Panc1 (cell line): ENCODE data around the gene EIF3F. TPM values are rescaled to one million over a fixed set of nuclear protein-coding genes. Genes with fewer than 3 reads are reported as not detected.

Experiments
- ATAC-seq: fragments of 200-7000 bp; cut with Tn5 transposase; 2 replicates; pipeline ENCODE4 v1.9.1; 2020; ENCODE audit warnings: mild to moderate bottlenecking, moderate library complexity
- BruUV-seq: library from RNA; stranded (reverse); fragments of 400-500 nt; replicated peaks from 2 replicates; lab custom pipeline; 2021; lab: Mats Ljungman, UMichigan
- CTCF ChIA-PET: fragments of 300-600 bp; sonication (Branson Sonifier 250); formaldehyde crosslinking; loops from one replicate; lab custom pipeline; 2022; ENCODE audit warnings: antibody characterized with exemption; lab: Charles Lee
- POLR2A ChIA-PET: fragments of 300-600 bp; sonication (Branson Sonifier 250); formaldehyde crosslinking; loops from one replicate; lab custom pipeline; 2022; ENCODE audit warnings: antibody characterized with exemption; lab: Charles Lee
- DNase-seq: peaks from one replicate; pipeline ENCODE4 v3.0.0-alpha.2; 2010; ENCODE audit warnings: low read depth, low spot score
- H3K27ac ChIP-seq: 2 replicates; pipeline ENCODE4 v1.5.1; 2011; ENCODE audit warnings: mild to moderate bottlenecking, low read length, inconsistent platforms
- H3K27me3 ChIP-seq: fragments of 200-500 bp; sonication (Bioruptor generic); 2 replicates; pipeline ENCODE4 v1.6.0; 2014; ENCODE audit warnings: low read length, inconsistent platforms; ENCODE audit not compliant: control insufficient read depth, insufficient read depth
- H3K36me3 ChIP-seq: fragments of 200-500 bp; sonication (Bioruptor generic); 2 replicates; pipeline ENCODE4 v1.5.1; 2014; ENCODE audit warnings: inconsistent platforms, mild to moderate bottlenecking, low read length, moderate library complexity; ENCODE audit not compliant: control insufficient read depth, insufficient read depth
- H3K4me1 ChIP-seq: 2 replicates; pipeline ENCODE4 v1.5.1; 2011; ENCODE audit warnings: inconsistent platforms, mild to moderate bottlenecking, low read length, moderate library complexity; ENCODE audit not compliant: control insufficient read depth, insufficient read depth
- H3K4me3 ChIP-seq, 2 experiments: 2 replicates each; pipeline ENCODE4 v1.5.1; 2011 to 2012; ENCODE audit warnings: low read depth in 2 of 2, low read length in 2 of 2, mild to moderate bottlenecking in 2 of 2, inconsistent platforms in 1 of 2, moderate library complexity in 1 of 2
- H3K9me3 ChIP-seq: fragments of 200-500 bp; sonication (Bioruptor generic); 2 replicates; pipeline ENCODE4 v1.5.1; 2014; ENCODE audit warnings: low read depth, mild to moderate bottlenecking, inconsistent platforms, low read length, moderate library complexity; ENCODE audit not compliant: control insufficient read depth, insufficient read depth
- POLR2AphosphoS5 ChIP-seq: IDR thresholded peaks from 2 replicates; pipeline ENCODE4 v1.6.1; 2012; ENCODE audit warnings: mild to moderate bottlenecking, low read depth, low read length, moderate library complexity
- SIN3A ChIP-seq: IDR thresholded peaks from 2 replicates; pipeline ENCODE4 v1.6.1; 2012; ENCODE audit warnings: low read depth, mild to moderate bottlenecking, low read length, moderate library complexity, borderline replicate concordance; ENCODE audit not compliant: insufficient read depth
- TCF7L2 ChIP-seq: IDR thresholded peaks from 2 replicates; pipeline ENCODE4 v1.6.1; 2011; ENCODE audit warnings: mild to moderate bottlenecking, low read depth, low read length, inconsistent platforms
- in situ Hi-C: cut with HindIII; loops from 2 replicates; pipeline ENCODE4 v1.10.0; 2016; ENCODE audit warnings: low sequenced_read_pairs, low pct_unique_long_range_greater_than_20kb
- intact Hi-C: fragments of 100-400 bp; cut with micrococcal nuclease; formaldehyde crosslinking; loops from one replicate; pipeline ENCODE4 v1.10.0; 2022; ENCODE audit not compliant: unreplicated experiment
- total RNA-seq: library from RNA; stranded (reverse); gene quantifications from one replicate; pipeline ENCODE4 v1.2.1, GENCODE V29; 2021; ENCODE audit not compliant: unreplicated experiment
- TF ChIP-seq, protein P1 (sequence below), 2 experiments: IDR thresholded peaks; 2 replicates each; pipeline ENCODE4 v1.6.1; 2011 to 2012; ENCODE audit warnings: low read depth in 2 of 2, control low read depth in 1 of 2, low read length in 1 of 2, mild to moderate bottlenecking in 1 of 2, moderate library complexity in 1 of 2; ENCODE audit not compliant: insufficient read depth in 1 of 2
- TF ChIP-seq, protein P2 (sequence below): fragments of 450-650 bp; IDR thresholded peaks from 2 replicates; pipeline ENCODE4 v1.5.1; 2017; ENCODE audit warnings: mild to moderate bottlenecking

Gene EIF3F
- total RNA-seq, 1 experiment from 2014 or later, result 387 TPM

DNA sequence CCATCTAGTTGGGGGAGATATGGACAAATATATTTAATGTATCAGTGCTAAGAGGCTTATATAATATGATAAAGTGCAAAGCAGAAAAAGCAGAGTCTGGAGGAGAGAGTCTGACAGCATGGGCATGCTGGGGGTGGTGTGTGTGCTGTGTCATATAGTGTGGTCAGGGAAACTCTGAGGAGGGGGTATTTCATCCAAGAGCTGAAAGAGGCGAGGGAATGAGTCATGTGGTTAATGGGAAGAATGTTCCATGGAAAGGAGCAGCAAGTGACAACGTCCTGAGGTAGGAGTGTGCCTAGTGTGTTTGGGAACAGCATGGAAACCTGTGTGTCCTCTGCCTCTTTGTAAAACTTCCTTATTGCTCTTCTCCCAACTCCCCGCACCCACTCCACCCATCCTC lies 38.0 kb downstream of the EIF3F start:
- ChIA-PET POLR2A (no interaction called here), CTCF (no interaction called here)
- ATAC-seq (no peak), DNase-seq (no peak)
- Histone ChIP-seq H3K36me3 (no peaks in the 10 kb centered on the region), H3K4me1 (no peaks in the 10 kb centered on the region; the same call in 1 of the 2 replicates), H3K27ac (no peak overlapping the region), H3K9me3 (no peaks in the 10 kb centered on the region), H3K4me3 (no peak overlapping the region), H3K27me3 (peaks cover 30% of the 10 kb centered on the region)
- intact Hi-C loops, result no loop called here
- in situ Hi-C loops, result no loop called here
- no peak for TF ChIP-seq TCF7L2
- TF ChIP-seq POLR2AphosphoS5, result no peak
- TF ChIP-seq SIN3A, result no peak
- TF ChIP-seq, protein P1, sequence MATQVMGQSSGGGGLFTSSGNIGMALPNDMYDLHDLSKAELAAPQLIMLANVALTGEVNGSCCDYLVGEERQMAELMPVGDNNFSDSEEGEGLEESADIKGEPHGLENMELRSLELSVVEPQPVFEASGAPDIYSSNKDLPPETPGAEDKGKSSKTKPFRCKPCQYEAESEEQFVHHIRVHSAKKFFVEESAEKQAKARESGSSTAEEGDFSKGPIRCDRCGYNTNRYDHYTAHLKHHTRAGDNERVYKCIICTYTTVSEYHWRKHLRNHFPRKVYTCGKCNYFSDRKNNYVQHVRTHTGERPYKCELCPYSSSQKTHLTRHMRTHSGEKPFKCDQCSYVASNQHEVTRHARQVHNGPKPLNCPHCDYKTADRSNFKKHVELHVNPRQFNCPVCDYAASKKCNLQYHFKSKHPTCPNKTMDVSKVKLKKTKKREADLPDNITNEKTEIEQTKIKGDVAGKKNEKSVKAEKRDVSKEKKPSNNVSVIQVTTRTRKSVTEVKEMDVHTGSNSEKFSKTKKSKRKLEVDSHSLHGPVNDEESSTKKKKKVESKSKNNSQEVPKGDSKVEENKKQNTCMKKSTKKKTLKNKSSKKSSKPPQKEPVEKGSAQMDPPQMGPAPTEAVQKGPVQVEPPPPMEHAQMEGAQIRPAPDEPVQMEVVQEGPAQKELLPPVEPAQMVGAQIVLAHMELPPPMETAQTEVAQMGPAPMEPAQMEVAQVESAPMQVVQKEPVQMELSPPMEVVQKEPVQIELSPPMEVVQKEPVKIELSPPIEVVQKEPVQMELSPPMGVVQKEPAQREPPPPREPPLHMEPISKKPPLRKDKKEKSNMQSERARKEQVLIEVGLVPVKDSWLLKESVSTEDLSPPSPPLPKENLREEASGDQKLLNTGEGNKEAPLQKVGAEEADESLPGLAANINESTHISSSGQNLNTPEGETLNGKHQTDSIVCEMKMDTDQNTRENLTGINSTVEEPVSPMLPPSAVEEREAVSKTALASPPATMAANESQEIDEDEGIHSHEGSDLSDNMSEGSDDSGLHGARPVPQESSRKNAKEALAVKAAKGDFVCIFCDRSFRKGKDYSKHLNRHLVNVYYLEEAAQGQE (IDR thresholded peaks at IDR 0.05; ENCODE audit: insufficient read depth in 1 of 2, low read depth in 2 of 2, low read length in 1 of 2), result no peak
- TF ChIP-seq, protein P2, sequence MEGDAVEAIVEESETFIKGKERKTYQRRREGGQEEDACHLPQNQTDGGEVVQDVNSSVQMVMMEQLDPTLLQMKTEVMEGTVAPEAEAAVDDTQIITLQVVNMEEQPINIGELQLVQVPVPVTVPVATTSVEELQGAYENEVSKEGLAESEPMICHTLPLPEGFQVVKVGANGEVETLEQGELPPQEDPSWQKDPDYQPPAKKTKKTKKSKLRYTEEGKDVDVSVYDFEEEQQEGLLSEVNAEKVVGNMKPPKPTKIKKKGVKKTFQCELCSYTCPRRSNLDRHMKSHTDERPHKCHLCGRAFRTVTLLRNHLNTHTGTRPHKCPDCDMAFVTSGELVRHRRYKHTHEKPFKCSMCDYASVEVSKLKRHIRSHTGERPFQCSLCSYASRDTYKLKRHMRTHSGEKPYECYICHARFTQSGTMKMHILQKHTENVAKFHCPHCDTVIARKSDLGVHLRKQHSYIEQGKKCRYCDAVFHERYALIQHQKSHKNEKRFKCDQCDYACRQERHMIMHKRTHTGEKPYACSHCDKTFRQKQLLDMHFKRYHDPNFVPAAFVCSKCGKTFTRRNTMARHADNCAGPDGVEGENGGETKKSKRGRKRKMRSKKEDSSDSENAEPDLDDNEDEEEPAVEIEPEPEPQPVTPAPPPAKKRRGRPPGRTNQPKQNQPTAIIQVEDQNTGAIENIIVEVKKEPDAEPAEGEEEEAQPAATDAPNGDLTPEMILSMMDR, result no peak
- no TSS peak for BruUV-seq

DNA sequence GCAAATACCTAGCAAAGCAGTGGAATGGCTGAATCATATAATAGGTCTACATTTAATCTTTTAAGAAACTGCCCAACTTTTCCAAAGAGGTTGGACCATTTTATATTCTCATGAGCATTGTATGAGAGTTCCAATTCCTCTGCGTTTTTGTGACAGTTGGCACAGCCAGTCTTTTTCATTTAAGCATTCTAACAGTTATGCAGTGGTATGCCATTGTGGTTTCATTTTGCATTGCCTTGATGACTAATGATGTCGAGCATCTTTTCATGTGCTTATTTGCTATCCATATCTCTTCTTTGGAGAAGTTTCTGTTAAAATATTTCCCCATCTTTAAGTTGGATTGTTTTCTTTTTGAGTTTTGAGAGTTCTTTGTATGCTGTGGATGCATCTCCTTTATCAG lies 38.7 kb downstream of the EIF3F start:
- ATAC-seq, result no peak
- no peaks in the 10 kb centered on the region for H3K9me3 ChIP-seq
- no peak for DNase-seq
- intact Hi-C loops (no loop called here), in situ Hi-C loops (no loop called here)
- no peaks in the 10 kb centered on the region for H3K36me3 ChIP-seq
- ChIA-PET CTCF (no interaction called here), POLR2A (no interaction called here)
- H3K4me1 ChIP-seq, result no peaks in the 10 kb centered on the region
- H3K27me3 ChIP-seq, result peaks cover 23% of the 10 kb centered on the region
- no peak overlapping the region for H3K4me3 ChIP-seq
- TF ChIP-seq, protein P1 (IDR thresholded peaks at IDR 0.05; ENCODE audit: insufficient read depth in 1 of 2, low read depth in 2 of 2, low read length in 1 of 2), result no peak
- TF ChIP-seq POLR2AphosphoS5, result no peak
- TF ChIP-seq, protein P2, result no peak
- TF ChIP-seq SIN3A, result no peak
- no peak for TF ChIP-seq TCF7L2
- no peak overlapping the region for H3K27ac ChIP-seq
- BruUV-seq, result no TSS peak
